HG03460 (cell line): ENCODE data around the gene RECQL5.

ENCODE experiments used
- ATAC-seq: cut with Tn5 transposase; IDR thresholded peaks from one replicate; pipeline ENCODE4 v1.9.1; 2021; ENCODE audit not compliant: unreplicated experiment

Gene RECQL5

GRCh38 chr17:75619506-75620431, 47.2 kb downstream of the RECQL5 start:
- ATAC-seq: no peak

- no peak for ATAC-seq
Observed at GRCh38 chr17:75617675-75618074, 49.3 kb downstream of the RECQL5 start.

- no peak for ATAC-seq
Observed at GRCh38 chr17:75617218-75617617, 49.7 kb downstream of the RECQL5 start.

- no peak for ATAC-seq
Observed at GRCh38 chr17:75616521-75617122, 50.3 kb downstream of the RECQL5 start.

- ATAC-seq: no peak
Observed at GRCh38 chr17:75615301-75615700, 51.7 kb downstream of the RECQL5 start.

GRCh38 chr17:75614556-75615270, 52.2 kb downstream of the RECQL5 start:
- no peak for ATAC-seq

GRCh38 chr17:75614006-75614405, 52.9 kb downstream of the RECQL5 start:
- ATAC-seq: no peak

- ATAC-seq: no peak
Observed at GRCh38 chr17:75612906-75613626, 53.9 kb downstream of the RECQL5 start.

GRCh38 chr17:75611851-75612429, 55.0 kb downstream of the RECQL5 start:
- ATAC-seq: no peak

GRCh38 chr17:75610103-75610984, 56.6 kb downstream of the RECQL5 start:
- no peak for ATAC-seq

- no peak for ATAC-seq
Observed at GRCh38 chr17:75607086-75607485, 59.9 kb downstream of the RECQL5 start.

GRCh38 chr17:75605790-75606189, 61.2 kb downstream of the RECQL5 start:
- ATAC-seq: no peak

GRCh38 chr17:75604034-75604695, 62.8 kb downstream of the RECQL5 start:
- no peak for ATAC-seq

GRCh38 chr17:75603123-75603522, 63.8 kb downstream of the RECQL5 start:
- no peak for ATAC-seq

- ATAC-seq: no peak
Observed at GRCh38 chr17:75602644-75603043, 64.3 kb downstream of the RECQL5 start.

- no peak for ATAC-seq
Observed at GRCh38 chr17:75601057-75601987, 65.6 kb downstream of the RECQL5 start.

- no peak for ATAC-seq
Observed at GRCh38 chr17:75596320-75597087, 70.5 kb downstream of the RECQL5 start.
